HG03280 (cell line): ENCODE data around the gene LRR1.
"Not testable (repeated sequence)": the region's sequence is repeated elsewhere in the genome, so short reads cannot be mapped to it uniquely, and the experiment has no call there.

Experiments used
- ATAC-seq: cut with Tn5 transposase; IDR thresholded peaks from one replicate; pipeline ENCODE4 v1.9.1; 2021; ENCODE audit warnings: mild to moderate bottlenecking, moderate library complexity; ENCODE audit not compliant: unreplicated experiment

The LRR1 gene

GRCh38 chr14:49623941-49624839 lies 25.4 kb downstream of the LRR1 start:
- no peak for ATAC-seq

GRCh38 chr14:49633640-49634546 lies 35.2 kb downstream of the LRR1 start:
- peak; percentile 73 for ATAC-seq

- peak; percentile 24 for ATAC-seq
These were observed 36.0 kb downstream of the LRR1 start, which contains the start of gene DNAAF2 for GRCh38 chr14:49634547-49635334. TSS of gene DNAAF2 (minus strand) at chr14:49635244. CDS start at chr14:49635149, 95 bp downstream.

GRCh38 chr14:49636866-49637265 lies 38.1 kb downstream of the LRR1 start:
- ATAC-seq = no peak

- no peak for ATAC-seq
These were observed 38.9 kb downstream of the LRR1 start for GRCh38 chr14:49637534-49638078.

- ATAC-seq = no peak
These were observed 42.0 kb downstream of the LRR1 start for GRCh38 chr14:49640540-49641417.

GRCh38 chr14:49641697-49642129 lies 43.0 kb downstream of the LRR1 start:
- ATAC-seq = no peak

- no peak for ATAC-seq
These were observed 43.4 kb downstream of the LRR1 start for GRCh38 chr14:49642163-49642562.

- ATAC-seq = no peak
These were observed 54.8 kb downstream of the LRR1 start for GRCh38 chr14:49653508-49653907.

GRCh38 chr14:49654511-49654910 lies 55.8 kb downstream of the LRR1 start:
- no peak for ATAC-seq

GRCh38 chr14:49657500-49657899 lies 58.8 kb downstream of the LRR1 start:
- ATAC-seq = not testable (repeated sequence)

GRCh38 chr14:49659526-49660455 lies 61.1 kb downstream of the LRR1 start:
- no peak for ATAC-seq
